HG02938 (cell line): Measurements from ENCODE around the gene OXLD1.
A peak's percentile ranks its signal among the peaks of the same experiment; 100 is the strongest.

Experiments
- ATAC-seq: cut with Tn5 transposase; IDR thresholded peaks from one replicate; pipeline ENCODE4 v1.9.1; 2021; ENCODE audit warnings: mild to moderate bottlenecking, moderate library complexity; ENCODE audit not compliant: unreplicated experiment

OXLD1 gene

GRCh38 chr17:81655378-81656117 lies 10.9 kb downstream of the OXLD1 start:
- ATAC-seq = no peak

DNA sequence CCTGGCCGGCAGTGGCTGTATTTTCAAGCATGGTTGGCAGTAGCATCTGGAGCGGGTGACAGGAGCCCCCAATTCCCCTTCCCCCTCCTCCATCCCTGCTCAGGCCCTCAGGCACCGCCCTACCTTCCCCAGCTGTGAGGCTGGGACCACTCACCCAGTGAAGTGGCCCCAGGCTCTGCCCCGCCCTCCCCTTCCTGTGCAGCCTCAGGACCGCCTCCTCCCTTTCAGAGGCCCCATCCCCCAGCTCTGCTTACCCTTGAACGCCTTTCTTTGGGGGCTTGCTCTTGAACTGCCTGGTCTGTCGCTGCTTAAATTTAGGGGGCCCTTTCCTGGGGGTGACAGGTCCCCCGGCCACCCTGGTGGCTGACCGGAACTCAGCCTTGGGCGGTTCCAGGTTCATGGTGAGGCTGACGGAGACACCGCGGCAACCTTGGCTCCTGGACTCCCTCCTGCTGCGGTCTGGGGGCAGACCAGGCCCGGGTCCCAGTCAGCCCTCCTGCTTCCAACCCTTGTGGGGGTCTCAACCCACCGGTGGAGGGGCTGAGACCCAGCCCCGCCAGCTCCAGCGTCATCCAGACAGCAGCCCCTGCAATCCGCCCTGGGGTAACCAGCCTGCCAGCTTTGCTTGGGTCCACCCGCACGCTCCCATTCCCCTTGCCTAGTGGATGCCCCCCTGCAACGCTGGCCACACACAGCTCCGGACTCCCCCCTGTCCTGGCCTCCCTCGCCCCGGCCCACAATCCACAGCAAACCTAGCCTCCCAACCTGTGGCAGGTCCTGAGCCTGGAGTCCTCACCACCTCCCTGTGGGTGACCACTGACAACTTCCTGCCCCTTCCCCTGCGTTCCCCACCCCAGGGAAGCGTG lies 13.3 kb downstream of the OXLD1 start:
- ATAC-seq = no peak

- ATAC-seq = no peak
These were observed 14.7 kb downstream of the OXLD1 start for GRCh38 chr17:81651692-81652091.

GRCh38 chr17:81650951-81651350 lies 15.5 kb downstream of the OXLD1 start:
- ATAC-seq = no peak

GRCh38 chr17:81648707-81649085 lies 17.7 kb downstream of the OXLD1 start:
- ATAC-seq = no peak

- no peak for ATAC-seq
These were observed 18.2 kb downstream of the OXLD1 start for GRCh38 chr17:81648013-81648706.

GRCh38 chr17:81647640-81648012 lies 18.8 kb downstream of the OXLD1 start:
- no peak for ATAC-seq

- ATAC-seq = no peak
These were observed 19.4 kb downstream of the OXLD1 start for GRCh38 chr17:81646869-81647600.

GRCh38 chr17:81644976-81645952 lies 21.1 kb downstream of the OXLD1 start:
- ATAC-seq = no peak

GRCh38 chr17:81644496-81644895 lies 21.9 kb downstream of the OXLD1 start:
- ATAC-seq = no peak

- ATAC-seq = no peak
These were observed 24.4 kb downstream of the OXLD1 start for GRCh38 chr17:81641825-81642489.

DNA sequence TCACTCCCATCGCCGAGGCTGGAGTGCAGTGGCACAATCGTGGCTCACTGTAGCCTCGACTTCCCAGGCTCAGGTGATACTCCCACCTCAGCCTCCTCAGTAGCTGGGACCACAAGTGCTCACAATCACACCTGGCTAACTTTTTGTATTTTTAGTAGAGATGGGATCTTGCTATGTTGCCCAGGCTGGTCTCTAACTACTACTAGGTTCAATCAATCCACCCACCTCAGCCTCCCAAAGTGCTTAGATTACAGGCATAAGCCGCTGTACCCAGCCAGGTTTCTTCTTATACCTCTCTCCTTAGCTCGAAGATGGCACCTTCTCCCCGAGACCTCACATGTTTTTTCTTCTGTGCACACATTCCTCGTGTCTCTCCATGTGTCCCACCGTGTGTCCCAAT lies 26.4 kb downstream of the OXLD1 start:
- ATAC-seq = no peak

DNA sequence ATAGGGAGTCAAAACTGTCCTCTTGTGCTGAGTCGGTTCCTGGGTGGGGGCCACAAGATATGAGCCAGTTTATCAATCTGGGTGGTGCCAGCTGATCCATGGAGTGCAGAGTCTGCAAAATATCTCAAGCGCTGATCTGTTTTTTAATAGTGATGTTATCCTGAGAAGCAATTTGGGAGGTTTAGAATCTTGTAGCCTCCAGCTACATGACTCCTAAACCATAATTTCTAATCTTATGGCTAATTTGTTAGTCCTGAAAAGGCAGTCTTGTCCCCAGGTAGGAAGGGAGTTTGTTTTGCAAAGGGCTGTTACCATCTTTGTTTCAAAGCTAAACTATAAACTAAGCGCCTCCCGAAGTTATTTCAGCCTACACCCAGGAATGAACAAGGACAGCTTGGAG lies 27.7 kb downstream of the OXLD1 start:
- no peak for ATAC-seq

DNA sequence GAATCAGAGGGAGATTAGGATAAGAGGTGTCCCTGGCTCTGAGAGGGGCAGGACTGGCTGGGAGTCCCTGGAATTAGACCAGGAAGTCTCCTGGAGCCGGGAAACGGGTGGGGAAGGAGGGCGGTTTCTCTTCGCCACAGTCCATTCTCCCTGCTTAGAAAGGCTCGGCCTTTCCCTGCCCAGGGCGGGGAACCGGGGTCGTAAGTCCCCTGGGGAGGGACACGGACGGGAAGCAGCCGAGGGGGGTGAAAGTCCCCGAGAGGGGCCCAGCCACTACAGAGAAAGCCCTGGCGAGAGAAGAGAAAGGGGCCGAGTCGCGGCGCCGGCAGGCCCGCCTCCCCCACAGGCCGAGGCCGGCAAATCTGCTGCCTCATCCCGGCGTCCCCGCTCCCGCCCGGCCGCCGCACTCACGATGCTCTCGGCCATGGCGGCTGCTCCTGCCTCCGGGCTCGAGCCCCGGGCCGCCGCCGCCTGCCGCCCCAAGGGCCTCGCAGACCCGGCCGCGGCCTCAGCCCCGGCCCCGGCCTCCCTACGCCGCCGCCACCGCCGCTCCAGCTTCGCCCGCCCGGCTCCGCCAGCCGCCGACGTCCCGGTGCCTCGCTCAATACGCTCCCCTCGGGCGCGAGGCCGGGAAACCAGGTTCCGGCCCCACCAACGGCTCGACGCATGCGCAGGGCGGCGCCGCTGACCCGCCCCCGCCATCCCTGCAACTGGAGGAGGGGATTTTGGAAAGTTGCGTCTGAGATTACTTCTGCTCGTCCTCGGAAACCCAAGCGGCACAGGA lies 29.7 kb downstream of the OXLD1 start, which contains the start of the genes NPLOC4 and TSPAN10:
Gene NPLOC4 (minus strand): TSS at position 608 of the 784 bp plus-strand sequence. CDS start 182 bp downstream, at position 426.
Gene TSPAN10 (plus strand): TSS at position 692 of the 784 bp plus-strand sequence. CDS start 5,217 bp downstream, outside the sequence.
- peak; percentile 79 for ATAC-seq

DNA sequence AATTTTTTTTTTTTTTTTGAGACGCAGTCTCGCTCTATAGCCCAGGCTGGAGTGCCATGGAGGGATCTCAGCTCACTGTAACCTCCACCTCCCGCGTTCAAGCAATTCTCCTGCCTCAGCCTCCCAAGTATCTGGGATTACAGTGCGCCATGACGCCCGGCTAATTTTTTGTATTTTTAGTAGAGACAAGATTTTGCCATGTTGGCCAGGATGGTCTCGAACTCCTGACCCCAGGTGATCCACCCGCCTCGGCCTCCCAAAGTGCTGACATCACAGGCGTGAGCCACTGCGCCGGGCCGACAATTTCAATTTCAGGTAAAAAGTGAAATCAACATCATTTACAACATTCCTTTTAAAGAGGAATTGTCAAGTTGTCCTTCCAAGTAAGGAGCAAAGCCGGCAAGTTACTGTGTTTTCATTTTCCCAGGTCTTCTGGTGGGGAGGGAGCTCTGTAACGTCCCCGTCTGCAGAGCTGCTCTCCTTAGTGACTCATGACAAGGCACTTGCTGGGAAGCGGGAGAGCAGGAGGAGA lies 30.4 kb downstream of the OXLD1 start:
- no peak for ATAC-seq

- no peak for ATAC-seq
These were observed 31.0 kb downstream of the OXLD1 start for GRCh38 chr17:81635431-81635830.

- ATAC-seq = no peak
These were observed 34.9 kb downstream of the OXLD1 start for GRCh38 chr17:81631482-81631881.

DNA sequence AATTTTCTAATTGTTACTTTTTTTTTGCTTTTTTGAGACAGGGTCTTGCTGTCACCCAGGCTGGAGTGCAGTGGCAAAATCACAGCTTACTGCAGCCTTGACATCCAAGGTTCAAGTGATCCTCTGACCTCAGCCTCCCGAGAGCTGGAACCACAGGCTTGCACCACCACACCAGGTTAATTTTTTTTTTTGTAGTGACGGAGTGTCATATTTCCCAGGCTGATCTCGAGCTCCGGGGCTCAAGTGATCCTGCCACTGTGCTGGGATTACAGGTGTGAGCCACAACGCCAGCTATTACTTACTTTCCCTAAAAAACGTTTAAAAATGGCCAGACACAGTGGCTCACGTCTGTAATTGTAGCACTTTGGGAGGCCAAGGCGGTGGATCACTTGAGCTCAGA lies 36.1 kb downstream of the OXLD1 start:
- no peak for ATAC-seq
